ENCODE measurements around the gene KISS1. TPM values are rescaled to one million over a fixed set of nuclear protein-coding genes. Genes with fewer than 3 reads are reported as not detected.
A peak's percentile ranks its signal among the peaks of the same experiment; 100 is the strongest.

The KISS1 gene
- total RNA-seq, 2 experiments from 2014 or later = not detected

GRCh38 chr1:204213668-204214662 lies 17.7 kb upstream of the KISS1 start, which contains the start of gene GOLT1A:
Gene GOLT1A, minus strand, starts transcription at chr1:204213988. Its CDS starts 82 bp downstream, at chr1:204213906.
- ChIA-PET POLR2A (no interaction called here), CTCF (interaction anchor here (0.6 to 1.6 kb wide), 6 partner anchors 8 to 209 kb away, joined by 3 to 4 read pairs (median 3); no protein-coding TSS in a partner anchor)
- no peaks in the 10 kb centered on the region for H3K36me3 Mint-ChIP-seq (ENCODE audit: low read depth)
- H3K4me3 Mint-ChIP-seq = peak within 1 kb of the TSS; percentile 3
- no peaks in the 10 kb centered on the region for H3K9me3 Mint-ChIP-seq
- no peak within 1 kb of the TSS for H3K27ac Mint-ChIP-seq
- DNase-seq = peak; percentile 42
- peaks cover 5% of the 10 kb centered on the region for H3K27me3 Mint-ChIP-seq
- peaks cover 12% of the 10 kb centered on the region for H3K4me1 Mint-ChIP-seq

GRCh38 chr1:204212715-204213114 lies 16.4 kb upstream of the KISS1 start:
- Mint-ChIP-seq H3K27me3 (peaks cover 8% of the 10 kb centered on the region), H3K9me3 (no peaks in the 10 kb centered on the region), H3K27ac (no peak overlapping the region), H3K4me3 (no peak overlapping the region), H3K36me3 (ENCODE audit: low read depth) (no peaks in the 10 kb centered on the region), H3K4me1 (peaks cover 7% of the 10 kb centered on the region)
- ChIA-PET CTCF (no interaction called here), POLR2A (no interaction called here)
- no peak for DNase-seq

DNA sequence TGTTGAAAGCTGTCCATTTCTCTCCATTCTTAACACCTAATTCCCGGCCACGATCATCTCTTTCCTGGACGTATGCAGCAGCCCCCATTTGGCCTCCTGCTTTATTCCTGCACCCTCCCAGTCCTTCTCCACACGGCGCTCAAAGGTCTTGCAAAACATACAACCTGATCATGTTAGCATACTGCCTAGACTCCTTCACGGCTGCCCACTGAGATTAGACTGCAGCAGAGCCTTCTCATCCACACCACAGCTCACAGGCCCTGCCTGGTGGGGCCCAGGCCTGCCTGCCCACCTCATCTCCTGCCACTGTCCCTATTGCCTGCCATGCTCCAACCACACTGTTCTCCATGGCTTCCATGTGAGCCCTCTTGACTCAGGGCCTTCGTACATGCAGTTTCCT lies 14.8 kb upstream of the KISS1 start:
- no peak overlapping the region for H3K27ac Mint-ChIP-seq
- H3K4me1 Mint-ChIP-seq = peaks cover 7% of the 10 kb centered on the region
- H3K9me3 Mint-ChIP-seq = no peaks in the 10 kb centered on the region
- no peak overlapping the region for H3K4me3 Mint-ChIP-seq
- ChIA-PET CTCF (no interaction called here), POLR2A (no interaction called here)
- H3K27me3 Mint-ChIP-seq = peaks cover 16% of the 10 kb centered on the region
- no peak for DNase-seq
- H3K36me3 Mint-ChIP-seq (ENCODE audit: low read depth) = no peaks in the 10 kb centered on the region

GRCh38 chr1:204207136-204207616 lies 10.9 kb upstream of the KISS1 start:
- H3K27me3 Mint-ChIP-seq = peaks cover 30% of the 10 kb centered on the region
- H3K4me1 Mint-ChIP-seq = no peaks in the 10 kb centered on the region
- ChIA-PET POLR2A (no interaction called here), CTCF (interaction anchor here (0.6 to 2.4 kb wide), 8 partner anchors 9 to 152 kb away, joined by 3 to 10 read pairs (median 4); partner anchors contain the start of gene PLEKHA6)
- H3K9me3 Mint-ChIP-seq = no peaks in the 10 kb centered on the region
- peak; percentile 75 for DNase-seq
- H3K4me3 Mint-ChIP-seq = no peak overlapping the region
- no peak overlapping the region for H3K27ac Mint-ChIP-seq
- no peaks in the 10 kb centered on the region for H3K36me3 Mint-ChIP-seq (ENCODE audit: low read depth)

- no peaks in the 10 kb centered on the region for H3K9me3 Mint-ChIP-seq
- peaks cover 30% of the 10 kb centered on the region for H3K27me3 Mint-ChIP-seq
- DNase-seq = no peak
- H3K36me3 Mint-ChIP-seq (ENCODE audit: low read depth) = no peaks in the 10 kb centered on the region
- ChIA-PET POLR2A (no interaction called here), CTCF (interaction anchor here (0.6 to 2.4 kb wide), 6 partner anchors 8 to 337 kb away, joined by 3 to 10 read pairs (median 4); partner anchors contain the start of gene GOLT1A)
- no peak overlapping the region for H3K4me3 Mint-ChIP-seq
- no peak overlapping the region for H3K27ac Mint-ChIP-seq
- H3K4me1 Mint-ChIP-seq = no peaks in the 10 kb centered on the region
These were observed 9.8 kb upstream of the KISS1 start for GRCh38 chr1:204206121-204206520.

DNA sequence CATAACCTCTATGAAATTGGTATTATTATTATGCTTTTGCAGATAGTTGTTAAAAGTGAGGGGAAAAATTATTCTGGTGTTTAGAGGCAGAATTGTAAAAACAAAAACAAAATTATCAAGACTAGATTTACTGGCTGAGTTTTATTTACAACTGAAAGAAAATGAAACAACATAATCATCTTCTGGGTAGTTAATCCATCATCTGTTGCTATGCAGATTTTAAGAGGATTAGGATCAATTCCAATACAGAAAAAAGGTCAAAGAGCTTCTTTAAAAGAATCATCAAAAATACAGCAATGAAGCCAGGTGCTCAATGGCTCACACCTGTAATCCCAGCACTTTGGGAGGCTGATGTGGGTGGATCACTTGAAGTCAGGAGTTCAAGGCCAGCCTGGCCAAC lies 9.2 kb upstream of the KISS1 start:
- Mint-ChIP-seq H3K27ac (no peak overlapping the region), H3K4me1 (no peaks in the 10 kb centered on the region), H3K9me3 (no peaks in the 10 kb centered on the region), H3K4me3 (no peak overlapping the region), H3K36me3 (ENCODE audit: low read depth) (no peaks in the 10 kb centered on the region), H3K27me3 (peaks cover 30% of the 10 kb centered on the region)
- ChIA-PET CTCF (interaction anchor here (1.0 to 2.4 kb wide), 4 partner anchors 9 to 43 kb away, joined by 3 to 10 read pairs (median 4); partner anchors contain the start of gene GOLT1A), POLR2A (no interaction called here)
- no peak for DNase-seq

DNA sequence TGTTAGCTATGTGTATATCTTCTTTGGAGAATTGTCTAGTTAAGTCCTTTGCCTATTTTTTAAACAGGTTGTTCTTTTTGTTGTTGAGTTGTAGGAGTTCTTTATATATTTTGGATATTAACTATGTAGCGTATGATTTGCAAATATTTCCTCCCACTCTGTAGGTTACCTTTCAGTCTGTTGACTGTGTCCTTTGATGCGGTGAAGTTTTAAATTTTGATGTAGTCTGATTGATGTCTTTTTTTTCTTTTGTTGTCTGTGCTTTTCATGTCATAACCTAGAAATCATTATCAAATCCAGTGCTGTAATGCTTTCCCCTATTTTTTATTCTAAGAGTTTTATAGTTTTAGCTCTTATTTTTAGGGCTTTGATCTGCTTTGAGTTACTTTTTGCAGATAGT lies 8.7 kb upstream of the KISS1 start:
- ChIA-PET POLR2A (no interaction called here), CTCF (interaction anchor here (2.4 kb wide), 1 partner anchor 14 kb away, joined by 6 read pairs; no protein-coding TSS in a partner anchor)
- Mint-ChIP-seq H3K9me3 (no peaks in the 10 kb centered on the region), H3K4me1 (no peaks in the 10 kb centered on the region), H3K4me3 (no peak overlapping the region), H3K27me3 (peaks cover 30% of the 10 kb centered on the region), H3K36me3 (ENCODE audit: low read depth) (no peaks in the 10 kb centered on the region), H3K27ac (no peak overlapping the region)
- DNase-seq = no peak

- no peaks in the 10 kb centered on the region for H3K4me1 Mint-ChIP-seq
- DNase-seq = no peak
- no peak overlapping the region for H3K4me3 Mint-ChIP-seq
- peaks cover 27% of the 10 kb centered on the region for H3K27me3 Mint-ChIP-seq
- ChIA-PET CTCF (no interaction called here), POLR2A (no interaction called here)
- H3K36me3 Mint-ChIP-seq (ENCODE audit: low read depth) = no peaks in the 10 kb centered on the region
- no peak overlapping the region for H3K27ac Mint-ChIP-seq
- H3K9me3 Mint-ChIP-seq = no peaks in the 10 kb centered on the region
These were observed 7.0 kb upstream of the KISS1 start for GRCh38 chr1:204203206-204203767.

GRCh38 chr1:204202481-204202880 lies 6.2 kb upstream of the KISS1 start:
- POLR2A ChIA-PET = no interaction called here
- H3K4me3 Mint-ChIP-seq = no peak overlapping the region
- no peak for DNase-seq

DNA sequence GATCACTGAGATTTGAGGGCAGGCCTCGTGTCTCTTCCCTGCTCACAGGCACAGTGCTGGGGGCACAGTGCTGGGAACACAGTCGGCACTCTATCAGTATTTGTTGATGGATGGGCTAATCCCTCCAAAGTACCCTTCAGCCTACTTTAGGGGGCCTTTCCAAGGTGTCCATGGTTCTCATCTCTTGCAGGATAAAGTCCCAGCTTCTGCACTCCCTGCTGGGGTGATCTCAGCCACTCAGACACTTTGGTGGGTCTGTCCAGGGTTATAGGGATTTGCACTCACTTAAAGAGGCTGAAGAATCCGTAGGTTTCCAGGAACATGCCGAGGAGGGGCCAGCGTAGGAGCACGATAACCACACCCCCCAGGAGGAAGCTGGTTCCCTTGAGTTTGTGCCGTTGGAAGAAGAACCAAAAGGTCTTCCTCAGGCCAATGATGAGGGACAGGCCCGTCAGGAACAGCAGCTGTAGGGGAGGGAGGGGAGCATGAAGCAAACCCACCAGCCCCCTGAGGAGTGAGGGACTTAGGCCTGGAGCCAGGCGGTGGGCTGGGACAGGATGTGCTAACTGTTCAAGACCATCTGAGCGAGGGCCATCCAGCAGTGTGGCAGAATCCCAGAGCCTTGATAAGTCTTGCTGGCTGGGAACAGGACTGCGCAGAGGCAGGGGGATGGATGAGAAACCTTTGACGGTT lies 5.2 kb upstream of the KISS1 start:
- Mint-ChIP-seq H3K36me3 (ENCODE audit: low read depth) (no peaks in the 10 kb centered on the region), H3K4me1 (no peaks in the 10 kb centered on the region), H3K27ac (no peak overlapping the region), H3K4me3 (no peak overlapping the region), H3K9me3 (no peaks in the 10 kb centered on the region), H3K27me3 (peaks cover 21% of the 10 kb centered on the region)
- POLR2A ChIA-PET = no interaction called here
- no peak for DNase-seq
- CTCF ChIA-PET = interaction anchor here (0.7 to 0.8 kb wide), 2 partner anchors 10 to 149 kb away, joined by 3 read pairs; no protein-coding TSS in a partner anchor

More at GRCh38 chr1:204202481-204202880, 6.2 kb upstream of the KISS1 start:
- H3K4me1 Mint-ChIP-seq = no peaks in the 10 kb centered on the region
- no peaks in the 10 kb centered on the region for H3K36me3 Mint-ChIP-seq (ENCODE audit: low read depth)
- H3K27ac Mint-ChIP-seq = no peak overlapping the region
- CTCF ChIA-PET = no interaction called here
- peaks cover 27% of the 10 kb centered on the region for H3K27me3 Mint-ChIP-seq
- no peaks in the 10 kb centered on the region for H3K9me3 Mint-ChIP-seq

DNA sequence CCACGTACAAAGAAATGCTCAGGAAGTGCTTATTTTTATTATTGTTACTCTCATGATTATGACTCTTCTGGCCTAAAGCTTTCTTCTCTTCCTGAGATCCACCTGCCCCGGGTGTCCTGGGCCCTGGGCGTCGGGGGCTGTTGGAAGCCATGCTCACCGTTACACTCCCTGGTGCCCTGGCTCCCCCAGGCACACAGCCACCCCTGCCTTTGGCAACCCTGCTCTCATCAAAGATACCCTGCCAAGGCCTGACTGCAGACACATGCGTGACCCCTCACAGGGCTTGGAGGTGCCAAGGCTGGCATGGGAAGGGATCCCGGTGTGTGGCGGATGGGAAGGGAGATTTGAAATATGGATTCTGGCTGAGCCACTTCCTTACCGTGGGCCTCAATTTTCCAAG lies 3.3 kb upstream of the KISS1 start:
- no peak overlapping the region for H3K27ac Mint-ChIP-seq
- POLR2A ChIA-PET = no interaction called here
- CTCF ChIA-PET = interaction anchor here (1.0 kb wide), 1 partner anchor 16 kb away, joined by 3 read pairs; no protein-coding TSS in a partner anchor
- peaks cover 3% of the 10 kb centered on the region for H3K9me3 Mint-ChIP-seq
- H3K36me3 Mint-ChIP-seq (ENCODE audit: low read depth) = no peaks in the 10 kb centered on the region
- no peak overlapping the region for H3K4me3 Mint-ChIP-seq
- no peak for DNase-seq
- peaks cover 5% of the 10 kb centered on the region for H3K4me1 Mint-ChIP-seq
- peaks cover 8% of the 10 kb centered on the region for H3K27me3 Mint-ChIP-seq
